ENCODE measurements around the gene NUP58.

DNA sequence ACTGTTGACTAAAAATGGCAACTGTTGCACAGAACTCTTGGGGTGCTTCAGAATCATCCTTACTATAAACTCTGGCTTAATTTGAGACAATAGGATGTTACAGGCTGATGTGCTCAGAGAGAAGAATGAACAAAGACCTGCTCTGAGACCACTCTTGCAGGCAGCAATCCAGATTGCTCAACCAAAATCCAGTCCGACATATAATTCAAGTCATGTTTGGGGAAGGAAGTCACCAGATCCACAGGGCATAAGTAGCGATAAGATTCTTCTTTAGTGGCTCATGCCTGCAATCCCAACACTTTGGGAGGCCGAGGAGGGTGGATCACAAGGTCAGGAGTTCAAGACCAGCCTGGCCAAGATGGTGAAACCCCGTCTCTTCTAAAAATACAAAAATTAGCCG is 34.7 kb upstream of the NUP58 start:
- no peak for TF ChIP-seq POLR2A (IDR thresholded peaks at IDR 0.05; ENCODE audit: low read depth, low read length)
- no peak for TF ChIP-seq TAF1 (IDR thresholded peaks at IDR 0.05; ENCODE audit: borderline replicate concordance, low read depth, low read length)
